GM18873 (cell line): ENCODE data around the gene PLBD2.

Experiments
- ATAC-seq: cut with Tn5 transposase; IDR thresholded peaks from one replicate; pipeline ENCODE4 v1.9.1; 2021; ENCODE audit warnings: mild to moderate bottlenecking, moderate library complexity, moderate number of reproducible peaks; ENCODE audit not compliant: unreplicated experiment, low FRiP score

The PLBD2 gene

GRCh38 chr12:113413488-113413939 is 55.1 kb downstream of the PLBD2 start:
- no peak for ATAC-seq

GRCh38 chr12:113414519-113415038 is 56.2 kb downstream of the PLBD2 start:
- ATAC-seq, result no peak

- ATAC-seq, result no peak
Observed at GRCh38 chr12:113416091-113416754, 57.8 kb downstream of the PLBD2 start.

- no peak for ATAC-seq
Observed at GRCh38 chr12:113418213-113418879, 60.0 kb downstream of the PLBD2 start.

- ATAC-seq, result no peak
Observed at GRCh38 chr12:113420996-113421595, 62.7 kb downstream of the PLBD2 start.

GRCh38 chr12:113422030-113422885 is 63.9 kb downstream of the PLBD2 start, which contains the start of gene SDSL:
TSS of gene SDSL (plus strand) at chr12:113422380. CDS start at chr12:113427983, 5,603 bp downstream.
- peak; percentile 83 for ATAC-seq

- no peak for ATAC-seq
Observed at GRCh38 chr12:113422886-113423669, 64.7 kb downstream of the PLBD2 start.

GRCh38 chr12:113424456-113424855 is 66.1 kb downstream of the PLBD2 start:
- ATAC-seq, result no peak

GRCh38 chr12:113424915-113425823 is 66.8 kb downstream of the PLBD2 start:
- no peak for ATAC-seq

GRCh38 chr12:113425960-113426453 is 67.6 kb downstream of the PLBD2 start:
- ATAC-seq, result no peak

GRCh38 chr12:113427882-113428281 is 69.5 kb downstream of the PLBD2 start:
- no peak for ATAC-seq

- ATAC-seq, result no peak
Observed at GRCh38 chr12:113428482-113428881, 70.1 kb downstream of the PLBD2 start.

GRCh38 chr12:113432986-113433385 is 74.6 kb downstream of the PLBD2 start:
- ATAC-seq, result no peak

- no peak for ATAC-seq
Observed at GRCh38 chr12:113435367-113435766, 77.0 kb downstream of the PLBD2 start.

- no peak for ATAC-seq
Observed at GRCh38 chr12:113436586-113436985, 78.2 kb downstream of the PLBD2 start.

GRCh38 chr12:113436993-113437728 is 78.8 kb downstream of the PLBD2 start:
- ATAC-seq, result no peak

GRCh38 chr12:113437729-113438100 is 79.3 kb downstream of the PLBD2 start:
- no peak for ATAC-seq
